ENCODE results near the gene PROK1.
"Not testable (repeated sequence)": the region's sequence is repeated elsewhere in the genome, so short reads cannot be mapped to it uniquely, and the experiment has no call there.

PROK1 gene, protein sequence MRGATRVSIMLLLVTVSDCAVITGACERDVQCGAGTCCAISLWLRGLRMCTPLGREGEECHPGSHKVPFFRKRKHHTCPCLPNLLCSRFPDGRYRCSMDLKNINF

DNA sequence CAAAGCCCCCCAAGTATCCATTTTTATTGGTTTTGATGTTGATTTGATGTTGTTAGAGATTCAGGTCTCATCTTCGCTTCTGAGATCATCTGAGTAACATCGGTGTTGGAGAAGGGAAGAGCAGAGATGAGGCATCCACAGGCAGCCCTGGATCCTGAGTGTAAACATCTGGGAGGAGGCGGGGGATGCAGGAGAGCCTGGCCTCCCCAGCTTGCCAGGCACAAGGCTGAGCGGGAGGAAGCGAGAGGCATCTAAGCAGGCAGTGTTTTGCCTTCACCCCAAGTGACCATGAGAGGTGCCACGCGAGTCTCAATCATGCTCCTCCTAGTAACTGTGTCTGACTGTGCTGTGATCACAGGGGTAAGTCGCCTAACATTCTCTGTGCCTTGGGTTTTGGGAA is at the start of gene PROK1:
PROK1 (plus strand) TSS at position 221 of the 400 bp plus-strand sequence; CDS start at position 289, 68 bp downstream.
- DNase-seq (ENCODE audit: insufficient read length, low spot score) (no peak), FAIRE-seq (no peak)

DNA sequence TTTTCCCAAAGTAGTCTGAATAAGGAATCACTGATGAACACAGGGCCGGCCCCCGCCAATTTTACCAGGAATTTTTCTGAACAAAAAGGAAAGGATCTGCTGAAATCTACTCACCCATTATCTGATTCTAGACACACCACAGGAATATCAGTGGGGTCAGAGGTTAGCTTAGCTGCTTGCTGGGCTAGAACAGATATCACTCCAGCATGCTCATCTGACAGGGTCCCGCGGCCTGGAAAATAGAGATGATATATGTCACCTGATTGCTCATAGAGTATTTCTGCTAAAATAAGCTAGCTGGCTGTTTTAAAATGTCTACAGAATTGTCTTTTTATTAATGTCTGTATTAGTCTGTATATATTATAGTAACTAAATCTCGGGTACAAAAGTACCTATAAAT is 47.1 kb upstream of the PROK1 start:
- DNase-seq (ENCODE audit: insufficient read length, low spot score) (no peak), FAIRE-seq (no peak)

DNA sequence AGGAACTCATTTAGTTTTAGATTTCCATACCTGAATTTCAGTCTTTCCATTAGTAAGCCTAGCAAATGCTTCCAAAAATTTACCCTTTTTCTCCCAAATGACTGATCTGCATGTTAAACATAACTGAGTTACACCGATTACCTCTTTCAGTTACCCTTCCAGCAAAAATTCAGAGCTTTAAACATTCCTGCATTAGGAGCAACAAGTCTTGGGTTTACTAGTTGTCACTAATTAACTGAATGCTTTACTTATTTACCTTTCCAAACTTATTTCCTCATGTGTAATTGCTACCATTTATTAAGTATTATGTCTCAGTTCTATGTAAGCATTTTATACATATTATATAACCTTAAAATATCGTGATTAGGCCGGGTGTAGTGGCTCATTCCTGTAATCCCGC is 46.5 kb upstream of the PROK1 start:
- no peak for FAIRE-seq
- no peak for DNase-seq (ENCODE audit: insufficient read length, low spot score)

DNA sequence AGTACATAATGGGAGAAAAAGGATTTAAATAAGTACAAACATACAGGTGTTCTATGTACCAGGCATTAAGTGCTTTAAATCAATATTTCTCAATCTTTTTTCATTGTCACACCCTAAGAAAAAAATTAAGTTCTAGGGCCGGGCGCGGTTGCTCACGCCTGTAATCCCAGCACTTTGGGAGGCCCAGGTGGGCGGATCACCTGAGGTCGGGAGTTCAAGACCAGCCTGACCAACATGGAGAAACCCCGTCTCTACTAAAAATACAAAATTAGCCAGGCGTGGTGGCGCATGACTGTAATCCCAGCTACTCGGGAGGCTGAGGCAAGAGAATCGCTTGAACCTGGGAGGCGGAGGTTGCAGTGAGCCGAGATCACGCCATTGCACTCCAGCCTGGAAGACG is 44.5 kb upstream of the PROK1 start:
- FAIRE-seq; DNase-seq (ENCODE audit: insufficient read length, low spot score): not testable (repeated sequence)

DNA sequence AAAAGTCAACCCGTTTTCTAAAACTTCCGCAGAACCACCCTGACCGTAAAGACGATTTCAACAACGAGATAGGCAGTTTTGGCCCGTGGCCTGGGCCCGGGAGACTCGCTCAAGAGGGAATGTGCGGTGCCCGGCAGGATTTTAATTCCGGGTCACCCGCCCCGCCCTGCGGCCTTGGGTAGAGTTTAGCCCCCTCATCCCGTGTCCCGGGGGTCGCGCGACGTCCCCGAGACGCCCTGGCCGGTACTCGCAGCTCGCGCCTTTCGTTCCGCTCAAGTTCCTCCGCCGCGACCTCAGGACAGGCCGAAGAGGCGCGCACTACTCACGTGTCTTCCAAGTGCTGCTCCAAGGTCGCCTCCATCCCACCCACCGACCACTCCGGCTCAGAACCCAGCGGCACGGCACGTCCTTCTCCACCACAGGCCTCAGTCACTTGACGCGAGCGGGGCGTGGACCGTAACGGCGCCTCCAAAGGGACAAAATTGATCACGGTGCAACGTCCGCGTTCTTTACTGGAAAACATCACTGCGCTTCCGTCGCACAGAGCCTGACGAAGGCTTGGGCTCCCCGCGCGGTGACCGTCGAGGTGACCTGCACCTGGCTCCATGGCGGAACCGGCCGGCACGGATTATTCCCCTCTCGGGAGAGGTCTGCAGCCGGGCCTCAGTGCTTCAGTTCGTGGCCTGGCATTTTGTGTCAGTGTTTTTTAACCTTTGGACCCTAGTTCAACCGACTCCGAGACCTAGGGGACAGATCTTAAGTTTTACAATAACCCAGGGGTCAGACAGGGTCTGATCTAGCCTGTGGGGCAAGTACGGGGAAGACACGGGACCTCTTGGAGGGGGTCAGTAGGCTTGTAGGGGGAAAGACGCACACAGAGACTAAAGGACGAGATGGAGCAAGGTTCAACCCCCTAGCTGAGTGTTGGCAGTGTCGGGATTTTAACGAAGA is 43.4 kb upstream of the PROK1 start, which contains the start of gene LAMTOR5:
LAMTOR5 (minus strand) TSS at position 435 of the 951 bp plus-strand sequence; CDS start at position 361, 74 bp downstream.
- FAIRE-seq (peak; percentile 80), DNase-seq (ENCODE audit: insufficient read length, low spot score) (peak; percentile 74)

DNA sequence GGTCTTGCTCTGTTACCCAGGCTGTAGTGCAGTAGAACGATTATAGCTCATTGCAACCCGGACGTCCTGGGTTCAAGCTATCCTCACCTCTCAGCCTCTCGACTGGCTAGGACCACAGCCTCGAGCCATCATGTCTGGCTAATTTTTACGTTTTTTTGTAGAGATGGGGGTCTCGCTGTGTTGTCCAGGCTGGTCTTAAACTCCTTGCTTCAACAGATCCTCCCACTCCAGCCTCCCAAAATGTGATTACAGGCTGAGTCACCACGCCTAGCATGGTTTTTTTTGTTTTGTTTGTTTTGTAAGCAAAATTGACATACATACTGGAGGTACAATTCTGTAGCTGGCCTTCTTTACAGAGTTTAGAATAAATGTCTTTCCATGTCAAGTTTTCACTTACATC is 42.5 kb upstream of the PROK1 start:
- FAIRE-seq (no peak), DNase-seq (ENCODE audit: insufficient read length, low spot score) (no peak)

DNA sequence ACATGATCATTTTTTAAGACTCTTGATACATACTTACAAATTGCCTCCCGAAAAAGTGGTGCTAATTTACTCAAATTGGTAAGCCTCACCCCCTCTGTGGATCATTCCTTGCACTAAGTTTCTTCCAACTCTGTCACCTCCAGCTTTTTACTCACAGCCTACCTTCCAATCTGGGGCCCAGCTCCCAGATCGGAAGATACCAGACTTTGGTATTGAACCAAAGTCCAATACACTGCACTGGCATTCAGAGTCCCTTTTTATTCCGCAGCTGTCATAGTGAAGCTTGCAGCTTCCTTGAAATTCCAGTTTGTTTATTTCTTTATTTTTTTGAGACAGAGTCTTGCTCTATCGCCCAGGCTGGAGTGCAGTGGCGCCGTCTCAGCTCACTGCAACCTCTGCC is 41.6 kb upstream of the PROK1 start:
- FAIRE-seq (no peak), DNase-seq (ENCODE audit: insufficient read length, low spot score) (no peak)

DNA sequence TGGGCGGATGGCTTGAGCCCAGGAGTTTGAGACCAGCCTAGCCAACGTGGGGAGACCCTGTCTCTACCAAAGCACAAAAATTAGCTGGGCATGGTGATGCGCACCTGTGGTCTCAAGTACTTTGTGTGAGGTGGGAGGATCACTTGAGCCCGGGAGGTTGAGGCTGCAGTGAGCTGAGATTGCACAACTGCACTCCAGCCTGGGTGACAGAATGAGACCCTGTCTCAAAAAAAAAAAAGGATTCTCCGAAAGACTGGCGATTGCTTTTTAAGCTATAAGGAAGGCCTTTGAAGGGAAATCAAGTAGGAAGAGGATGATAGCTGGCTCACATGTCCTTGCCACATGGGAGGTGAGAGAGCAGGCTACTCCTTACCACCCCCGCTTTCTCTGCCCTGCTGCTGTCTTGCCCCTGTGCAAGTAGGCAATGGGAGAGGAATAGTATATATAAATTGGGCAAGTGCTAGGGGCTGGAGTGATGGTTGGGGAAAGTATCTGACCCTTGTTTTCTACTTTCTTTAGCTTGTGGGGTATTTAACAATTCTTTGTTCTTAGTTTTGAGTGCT is 39.7 kb upstream of the PROK1 start:
- no peak for FAIRE-seq

DNA sequence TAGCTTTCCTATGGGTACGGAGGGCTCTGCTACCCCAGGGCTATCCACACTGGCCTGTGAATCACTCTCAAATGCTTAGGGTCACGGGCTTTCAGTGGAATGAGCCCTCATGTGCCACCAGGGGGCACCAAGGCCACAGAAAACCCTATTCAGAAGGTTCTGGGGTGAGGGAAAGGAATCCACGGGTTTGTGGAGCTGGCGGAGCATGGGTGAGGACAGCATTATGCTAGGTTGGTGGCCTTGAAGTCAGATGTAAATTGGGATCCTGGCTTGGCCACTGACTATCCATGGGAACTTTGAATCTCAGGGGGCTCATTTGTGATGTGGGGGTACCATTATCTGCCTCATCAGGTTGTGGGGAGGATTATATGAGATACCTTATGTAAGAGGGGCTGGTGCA is 38.4 kb upstream of the PROK1 start:
- FAIRE-seq (no peak), DNase-seq (ENCODE audit: insufficient read length, low spot score) (peak; percentile 46)

More for the DNA sequence above, 39.7 kb upstream of the PROK1 start:
- no peak for DNase-seq (ENCODE audit: insufficient read length, low spot score)

DNA sequence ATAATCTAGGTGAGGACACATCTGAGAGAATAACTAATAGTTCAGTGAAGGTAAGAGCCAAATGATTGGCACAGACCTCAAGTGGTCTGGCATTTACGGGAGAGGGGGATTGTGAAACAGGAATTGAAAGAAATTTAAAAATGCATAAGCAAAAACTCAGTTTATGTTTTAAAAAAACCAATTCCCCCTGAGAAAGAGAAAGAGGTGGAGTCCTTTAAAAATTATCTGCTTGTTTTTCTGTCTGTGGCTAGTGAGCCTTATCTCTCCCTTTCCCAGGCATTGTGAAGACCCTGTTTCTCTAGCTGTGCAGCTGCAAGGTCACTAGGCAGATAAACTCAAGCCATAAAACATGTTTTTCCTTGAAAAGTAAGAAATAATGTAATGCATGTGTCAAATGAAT is 37.9 kb upstream of the PROK1 start:
- FAIRE-seq; DNase-seq (ENCODE audit: insufficient read length, low spot score): not testable (repeated sequence)

DNA sequence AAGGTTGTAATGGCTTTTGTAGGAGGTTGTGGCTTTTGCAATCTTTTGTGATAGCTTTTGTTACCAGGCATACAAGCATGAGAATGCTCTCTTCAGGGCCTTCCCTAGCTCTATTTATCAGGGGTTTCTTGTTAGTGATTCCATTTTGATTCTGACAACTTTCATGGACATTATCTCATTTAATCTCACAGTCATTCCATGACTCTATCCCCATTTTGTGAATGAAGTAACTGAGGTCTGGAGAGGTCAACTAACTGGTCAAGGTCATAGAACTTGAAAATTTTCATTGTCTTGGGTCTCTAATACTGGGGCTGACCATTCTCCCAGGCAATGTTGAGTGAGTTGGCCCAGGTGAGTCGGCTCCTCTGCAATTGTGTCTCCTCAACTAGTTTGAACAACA is 32.2 kb upstream of the PROK1 start:
- DNase-seq (ENCODE audit: insufficient read length, low spot score) (no peak), FAIRE-seq (no peak)

DNA sequence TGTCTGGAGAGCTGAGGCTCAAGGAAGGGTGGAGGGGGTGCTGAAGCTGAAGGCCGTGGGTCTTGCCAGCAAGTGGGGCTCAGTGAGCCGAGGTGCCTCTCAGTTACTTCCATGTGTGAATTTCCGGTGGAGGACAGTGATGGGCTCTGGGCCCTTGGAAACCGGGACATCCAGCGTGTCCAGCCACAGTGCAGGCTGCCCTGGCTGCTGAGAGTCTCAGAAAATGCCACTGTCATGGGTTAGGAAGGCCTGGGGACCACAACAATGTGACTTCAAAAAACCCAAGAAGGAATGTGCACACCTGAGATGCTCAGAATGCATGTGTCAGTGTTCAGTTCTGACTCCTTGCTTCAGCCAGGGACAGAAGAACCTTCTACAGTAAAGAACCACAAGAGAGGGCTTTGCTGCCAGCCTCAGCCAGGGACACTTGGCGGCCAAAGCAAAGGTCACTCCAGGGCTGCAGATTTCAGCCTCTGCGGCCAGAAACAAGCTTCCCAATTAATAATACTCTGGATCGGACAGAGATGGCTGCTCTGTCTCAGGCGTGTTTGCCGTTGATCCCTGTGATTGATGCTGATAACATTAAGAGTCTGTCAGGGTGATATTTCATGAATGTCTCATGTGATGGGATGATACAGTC is 30.8 kb upstream of the PROK1 start:
- FAIRE-seq (no peak), DNase-seq (ENCODE audit: insufficient read length, low spot score) (no peak)

DNA sequence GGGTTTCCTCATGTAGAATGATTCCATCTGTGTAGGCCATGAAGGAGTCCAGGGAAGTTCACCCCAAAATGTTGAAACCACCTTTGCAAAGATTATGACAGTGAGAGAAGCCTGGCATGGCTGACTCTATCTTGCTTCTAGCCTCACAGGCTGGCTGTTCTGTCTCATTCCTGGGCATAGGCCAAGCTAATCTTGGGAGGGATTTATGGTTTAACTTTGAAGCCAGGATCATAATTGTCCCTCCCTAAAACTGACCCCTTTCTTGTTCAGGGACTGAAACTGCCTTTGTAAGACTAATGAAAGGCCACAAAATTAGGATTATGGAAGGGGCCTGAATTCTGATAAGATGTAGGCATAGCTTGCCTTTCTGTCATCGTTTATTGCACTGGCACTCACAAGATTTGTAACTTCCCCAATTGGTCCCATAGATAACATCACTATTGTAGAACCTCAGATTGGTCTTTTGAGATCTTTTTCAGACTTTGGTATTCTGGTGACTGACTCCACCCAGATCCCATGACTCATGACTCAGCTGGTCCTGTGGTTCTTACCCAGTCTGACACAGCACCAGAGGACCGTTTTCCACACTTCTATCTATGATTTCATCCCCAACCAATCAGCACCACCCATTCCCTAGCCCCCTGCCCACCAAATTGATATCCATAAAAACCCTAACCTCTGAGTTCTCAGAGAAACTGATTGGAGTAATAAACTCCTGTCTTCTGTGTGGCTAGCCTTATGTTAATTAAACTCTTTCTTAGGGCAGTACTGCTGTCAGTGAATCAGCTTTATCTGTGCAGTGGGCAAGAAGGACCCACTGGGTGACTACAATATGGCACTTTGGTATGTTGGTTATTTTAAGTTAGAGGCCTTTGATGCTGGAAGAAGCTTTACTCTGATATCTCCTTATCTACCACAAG is 29.8 kb upstream of the PROK1 start:
- no peak for FAIRE-seq
- no peak for DNase-seq (ENCODE audit: insufficient read length, low spot score)

DNA sequence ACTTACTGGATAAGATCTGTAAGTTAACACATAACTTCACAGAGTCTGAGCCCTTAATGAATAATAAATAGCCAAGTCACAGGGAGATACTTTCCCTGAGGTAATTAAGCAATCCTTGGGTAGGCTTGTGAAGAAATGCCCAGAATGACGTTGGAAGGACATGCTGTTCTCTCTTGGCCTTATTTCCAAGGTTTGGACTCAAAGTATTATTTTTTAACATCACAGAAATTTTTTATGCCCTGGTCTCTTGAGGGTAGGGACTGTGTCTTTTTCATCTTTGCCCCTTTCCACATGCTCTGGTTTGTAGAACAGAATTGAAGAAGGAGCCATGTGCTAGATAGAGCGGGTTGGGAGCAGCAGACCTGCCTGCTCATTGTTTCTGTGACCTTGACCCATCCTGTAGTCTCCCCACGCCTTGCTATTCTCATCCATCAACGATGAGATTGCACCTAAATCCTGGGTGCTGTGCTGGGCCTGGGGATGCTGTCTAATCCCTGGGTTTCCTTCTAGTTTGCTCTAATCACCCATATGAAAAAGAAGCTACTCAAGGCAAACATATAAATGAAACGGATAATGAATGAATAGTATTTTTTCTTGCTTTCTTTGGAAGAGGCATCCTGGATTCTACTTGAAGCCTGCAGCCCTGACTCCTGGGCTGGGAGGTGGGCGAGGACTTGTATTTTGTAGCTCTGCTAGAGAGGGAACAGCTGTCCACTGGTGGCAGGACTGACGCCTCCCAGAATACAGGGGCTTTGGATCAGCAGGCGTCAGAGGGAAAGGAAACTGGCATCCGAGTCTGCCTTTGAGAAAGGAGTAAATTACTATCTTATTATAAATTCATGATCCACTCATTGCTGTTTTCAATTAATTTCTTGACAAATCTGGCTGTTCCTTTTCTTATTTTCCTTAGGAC is 26.0 kb upstream of the PROK1 start:
- FAIRE-seq (no peak), DNase-seq (ENCODE audit: insufficient read length, low spot score) (no peak)

DNA sequence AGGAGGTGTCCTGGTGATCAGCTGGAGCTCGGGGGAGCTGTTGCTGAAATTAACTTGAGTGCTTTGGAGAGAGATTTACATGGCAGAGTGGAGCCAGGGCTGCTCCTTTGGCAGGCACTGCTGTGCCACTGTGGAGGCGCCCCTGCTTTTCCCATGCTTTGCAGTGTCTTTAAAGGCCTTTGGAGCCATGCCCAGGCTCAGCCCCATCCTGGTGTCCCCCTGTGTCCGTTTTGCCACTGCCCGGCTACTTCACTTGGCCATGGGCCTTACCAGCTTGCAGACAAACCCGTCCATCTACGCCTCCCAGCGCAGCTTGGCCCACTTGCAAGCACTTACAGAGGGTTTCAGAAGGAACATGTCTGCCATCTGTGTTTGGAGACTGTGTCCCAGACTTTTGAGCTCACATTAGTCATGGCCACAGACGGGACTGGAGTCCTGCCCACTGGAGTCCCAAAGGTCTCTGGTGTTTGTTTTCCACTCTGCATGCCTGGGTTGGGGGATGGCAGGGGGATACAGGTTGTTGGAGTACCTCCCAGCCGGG is 25.3 kb upstream of the PROK1 start:
- no peak for FAIRE-seq
- DNase-seq (ENCODE audit: insufficient read length, low spot score): no peak

DNA sequence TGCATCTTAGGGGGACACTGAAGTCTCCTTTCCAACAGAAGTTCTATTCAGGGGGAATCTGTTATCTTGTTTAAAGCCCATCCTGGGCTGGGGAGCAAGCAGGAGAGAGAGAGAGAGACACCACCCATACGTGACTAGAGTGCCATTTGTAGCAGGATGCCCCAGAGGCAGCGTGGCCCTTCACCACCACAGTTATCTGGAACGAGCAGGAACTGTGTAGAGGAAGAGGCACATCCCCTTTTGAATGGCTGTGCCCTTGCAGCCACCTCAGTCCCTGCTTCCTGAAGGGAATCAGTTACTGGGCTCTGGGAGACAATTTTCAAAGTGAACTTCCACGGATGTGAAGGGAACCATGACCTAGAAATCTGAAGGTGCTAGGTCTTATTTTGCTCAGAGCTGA is 24.1 kb upstream of the PROK1 start:
- no peak for FAIRE-seq
- DNase-seq (ENCODE audit: insufficient read length, low spot score): no peak

DNA sequence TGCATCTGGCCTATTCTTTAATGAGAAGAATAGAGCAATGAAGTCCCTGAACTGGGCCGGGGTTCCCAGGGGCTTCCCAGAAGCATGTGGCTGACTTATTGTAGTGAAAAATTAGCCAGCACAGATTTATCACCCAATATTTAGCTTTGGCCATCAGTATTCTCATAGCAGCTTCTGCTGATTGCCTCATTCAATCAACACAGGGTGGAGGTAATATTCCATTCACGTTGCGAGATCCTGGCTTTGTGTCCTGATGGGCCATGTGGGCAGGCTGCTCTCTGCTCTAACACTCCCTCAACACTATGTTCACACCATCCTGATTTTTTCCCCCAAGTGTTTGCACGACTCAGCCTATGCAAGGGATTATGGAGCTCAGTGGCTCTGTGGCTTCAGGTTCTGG is 22.0 kb upstream of the PROK1 start:
- DNase-seq (ENCODE audit: insufficient read length, low spot score) (no peak), FAIRE-seq (no peak)

DNA sequence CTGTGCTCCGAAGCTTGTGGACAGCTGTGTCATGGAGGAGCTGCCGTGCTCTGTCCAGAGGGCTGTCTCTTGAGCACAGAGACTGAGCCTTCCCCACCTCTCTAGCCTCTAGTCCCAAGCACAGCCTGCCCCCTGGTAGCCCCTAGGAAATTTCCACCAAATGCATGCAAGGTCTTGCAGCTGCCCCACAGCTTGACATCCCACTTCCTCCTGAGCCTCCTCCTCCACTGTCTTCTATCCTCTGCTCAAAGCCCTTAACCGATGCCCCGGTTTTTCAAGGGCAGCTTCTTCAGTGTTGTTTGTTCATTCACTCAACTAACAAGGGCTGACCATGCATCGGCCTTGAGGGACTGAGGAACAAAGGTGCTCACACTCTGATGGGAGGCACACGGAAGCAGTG is 20.6 kb upstream of the PROK1 start:
- DNase-seq (ENCODE audit: insufficient read length, low spot score): no peak
- FAIRE-seq: no peak

DNA sequence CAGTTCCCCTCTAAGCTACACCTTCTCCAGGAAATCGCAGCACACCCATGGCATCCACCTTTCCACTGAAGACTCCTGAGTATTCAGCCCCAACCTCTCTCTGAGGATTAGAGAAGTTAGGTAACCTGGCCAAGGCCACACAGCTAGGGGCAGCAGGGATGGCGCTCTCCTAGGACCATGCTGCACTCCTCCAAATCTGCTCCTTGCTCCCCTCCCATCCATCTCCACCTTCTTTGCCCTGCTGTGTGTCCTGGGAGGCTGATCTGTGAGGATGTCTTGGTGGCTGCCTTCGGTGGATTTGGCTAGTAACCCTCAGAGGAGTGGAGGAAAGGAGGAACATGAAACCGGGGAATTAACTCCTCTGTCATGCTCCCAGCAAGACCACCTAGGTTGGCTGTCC is 20.0 kb upstream of the PROK1 start:
- FAIRE-seq: no peak
- DNase-seq (ENCODE audit: insufficient read length, low spot score): no peak
